H9 (cell line): ENCODE data around the gene RNF114. TPM values are rescaled to one million over a fixed set of nuclear protein-coding genes. Genes with fewer than 3 reads are reported as not detected.

Experiments used
- DNase-seq: peaks from one replicate; pipeline ENCODE4 v3.0.0-alpha.2; 2017
- H2AFZ ChIP-seq: one replicate; pipeline ENCODE4 v1.6.1; 2013; ENCODE audit warnings: mild to moderate bottlenecking, low read length, control low read depth, moderate library complexity
- H2AK5ac ChIP-seq: 2 replicates; pipeline ENCODE4 v1.6.1; 2013; ENCODE audit warnings: low read length, control low read depth, mixed read lengths; ENCODE audit not compliant: insufficient read length
- H2BK120ac ChIP-seq: one replicate; pipeline ENCODE4 v1.6.1; 2013; ENCODE audit warnings: low read depth, mild to moderate bottlenecking, low read length, control low read depth, inconsistent platforms; ENCODE audit not compliant: poor library complexity, severe bottlenecking
- H2BK12ac ChIP-seq: 2 replicates; pipeline ENCODE4 v1.6.1; 2013; ENCODE audit warnings: low read length, control low read depth, mixed read lengths, low read depth; ENCODE audit not compliant: insufficient read length
- H2BK15ac ChIP-seq: 2 replicates; pipeline ENCODE4 v1.6.1; 2013; ENCODE audit warnings: low read depth, low read length, control low read depth
- H2BK20ac ChIP-seq: one replicate; pipeline ENCODE4 v1.6.1; 2013; ENCODE audit warnings: low read depth, mild to moderate bottlenecking, low read length, control low read depth, inconsistent platforms; ENCODE audit not compliant: poor library complexity, severe bottlenecking
- H2BK5ac ChIP-seq: 2 replicates; pipeline ENCODE4 v1.6.1; 2013; ENCODE audit warnings: low read length, control low read depth, mixed read lengths; ENCODE audit not compliant: insufficient read length
- H3K14ac ChIP-seq: 2 replicates; pipeline ENCODE4 v1.6.1; 2013; ENCODE audit warnings: low read length, control low read depth; ENCODE audit not compliant: insufficient read depth
- H3K18ac ChIP-seq: 2 replicates; pipeline ENCODE4 v1.6.1; 2013; ENCODE audit warnings: low read depth, mild to moderate bottlenecking, mixed read lengths, low read length, control low read depth; ENCODE audit not compliant: insufficient read length
- H3K23ac ChIP-seq: 2 replicates; pipeline ENCODE4 v1.6.1; 2013; ENCODE audit warnings: low read length, control low read depth, mixed read lengths, low read depth; ENCODE audit not compliant: insufficient read length
- H3K23me2 ChIP-seq: 2 replicates; pipeline ENCODE4 v1.6.1; 2013; ENCODE audit warnings: low read depth, mild to moderate bottlenecking, mixed read lengths, low read length, control low read depth; ENCODE audit not compliant: insufficient read length, poor library complexity, severe bottlenecking
- H3K27ac ChIP-seq: 2 replicates; pipeline ENCODE4 v1.5.1; 2013; ENCODE audit warnings: low read length, control low read depth, mixed read lengths, low read depth; ENCODE audit not compliant: insufficient read length
- H3K27me3 ChIP-seq: 2 replicates; pipeline ENCODE4 v1.6.1; 2013; ENCODE audit warnings: low read length, control low read depth, inconsistent platforms; ENCODE audit not compliant: insufficient read depth
- H3K4ac ChIP-seq: 2 replicates; pipeline ENCODE4 v1.6.1; 2013; ENCODE audit warnings: low read depth, mild to moderate bottlenecking, control low read depth, inconsistent platforms, low read length, moderate library complexity
- H3K4me1 ChIP-seq: 2 replicates; pipeline ENCODE4 v1.6.1; 2013; ENCODE audit warnings: low read length, control low read depth, inconsistent platforms; ENCODE audit not compliant: insufficient read depth
- H3K4me2 ChIP-seq: 2 replicates; pipeline ENCODE4 v1.6.1; 2013; ENCODE audit warnings: low read length, control low read depth, mixed read lengths; ENCODE audit not compliant: insufficient read length, insufficient read depth
- H3K56ac ChIP-seq: 2 replicates; pipeline ENCODE4 v1.6.1; 2013; ENCODE audit warnings: low read depth, mild to moderate bottlenecking, mixed read lengths, low read length, control low read depth; ENCODE audit not compliant: insufficient read length
- H3K79me1 ChIP-seq: 2 replicates; pipeline ENCODE4 v1.6.1; 2013; ENCODE audit warnings: low read depth, mild to moderate bottlenecking, moderate library complexity, low read length, control low read depth, inconsistent platforms; ENCODE audit not compliant: insufficient read depth, poor library complexity, severe bottlenecking
- H3K79me2 ChIP-seq: 2 replicates; pipeline ENCODE4 v1.6.1; 2013; ENCODE audit warnings: low read length, control low read depth, inconsistent platforms; ENCODE audit not compliant: insufficient read depth
- H3K9ac ChIP-seq: 2 replicates; pipeline ENCODE4 v1.6.1; 2013; ENCODE audit warnings: low read length, control low read depth, mixed read lengths; ENCODE audit not compliant: insufficient read length; ENCODE audit errors: extremely low read depth
- H3K9me3 ChIP-seq: one replicate; pipeline ENCODE4 v1.6.1; 2013; ENCODE audit warnings: low read depth, low read length, inconsistent platforms; ENCODE audit not compliant: control insufficient read depth
- H3T11ph ChIP-seq: one replicate; pipeline ENCODE4 v1.6.1; 2013; ENCODE audit warnings: mild to moderate bottlenecking, low read length, control low read depth, inconsistent platforms
- H4K20me1 ChIP-seq: one replicate; pipeline ENCODE4 v1.6.1; 2013; ENCODE audit not compliant: control insufficient read depth, insufficient read length, insufficient read depth
- H4K5ac ChIP-seq: 2 replicates; pipeline ENCODE4 v1.6.1; 2013; ENCODE audit warnings: low read depth, mild to moderate bottlenecking, mixed read lengths, low read length, control low read depth; ENCODE audit not compliant: insufficient read length
- H4K8ac ChIP-seq: replicated peaks from 2 replicates; pipeline ENCODE4 v1.6.1; 2013; ENCODE audit warnings: low read length, control low read depth, mixed read lengths, low read depth; ENCODE audit not compliant: insufficient read length
- H4K91ac ChIP-seq: 2 replicates; pipeline ENCODE4 v1.6.1; 2013; ENCODE audit warnings: low read depth, mild to moderate bottlenecking, moderate library complexity, mixed read lengths, low read length, control low read depth; ENCODE audit not compliant: insufficient read length
- H3K27ac Mint-ChIP-seq, 3 experiments: 2 replicates in 2 of 3; 3 replicates in 1 of 3; pipeline ENCODE4 v1.8.0; 2020 to 2021; ENCODE audit warnings: mixed read lengths in 3 of 3, mild to moderate bottlenecking in 1 of 3, moderate library complexity in 1 of 3
- H3K27me3 Mint-ChIP-seq: 2 replicates; pipeline ENCODE4 v1.8.0; 2021; ENCODE audit warnings: low read depth, mild to moderate bottlenecking, moderate library complexity, mixed read lengths
- H3K36me3 Mint-ChIP-seq, 3 experiments: 2 replicates in 2 of 3; 3 replicates in 1 of 3; pipeline ENCODE4 v1.8.0; 2020 to 2021; ENCODE audit warnings: low read depth in 3 of 3, mixed read lengths in 3 of 3; ENCODE audit not compliant: insufficient read depth in 1 of 3
- H3K4me1 Mint-ChIP-seq, 2 experiments: 2 replicates each; pipeline ENCODE4 v1.8.0; 2020; ENCODE audit warnings: mixed read lengths in 2 of 2
- H3K4me3 Mint-ChIP-seq, 2 experiments: 2 replicates in 1 of 2; 3 replicates in 1 of 2; pipeline ENCODE4 v1.8.0; 2020 to 2021; ENCODE audit warnings: mild to moderate bottlenecking in 2 of 2, mixed read lengths in 2 of 2, moderate library complexity in 1 of 2
- H3K9me3 Mint-ChIP-seq, 2 experiments: 2 replicates in 1 of 2; 3 replicates in 1 of 2; pipeline ENCODE4 v1.8.0; 2020; ENCODE audit warnings: mild to moderate bottlenecking in 2 of 2, mixed read lengths in 2 of 2, moderate library complexity in 1 of 2
- WGBS: extraction: QIAGEN DNeasy Blood & Tissue Kit; methylation state at CpG from one replicate; pipeline ENCODE4 v1.1.7; 2013; ENCODE audit warnings: missing lambda C conversion rate, low lambda C conversion rate, mixed read lengths; ENCODE audit not compliant: insufficient read length; ENCODE audit errors: extremely low coverage; 5-methylcytosine and 5-hydroxymethylcytosine counted together
- total RNA-seq: library from RNA; stranded (reverse); gene quantifications from 2 replicates; pipeline ENCODE4 v1.2.1, GENCODE V29; 2021
- TF ChIP-seq, protein P1 (sequence below): fragments of 200-600 bp; sonication (generic); conservative IDR thresholded peaks from 3 replicates; pipeline ENCODE4 v1.8.0; 2021; ENCODE audit warnings: antibody characterized with exemption, mild to moderate bottlenecking

RNF114 gene
- total RNA-seq, 1 experiment from 2014 or later, result 75.5 TPM

GRCh38 chr20:49969946-49970345 lies 33.7 kb downstream of the RNF114 start:
- Histone ChIP-seq H3K4ac (no peak overlapping the region), H4K91ac (no peak overlapping the region), H2BK20ac (no peak overlapping the region), H4K20me1 (no peaks in the 10 kb centered on the region), H3K56ac (no peak overlapping the region), H3K27me3 (no peaks in the 10 kb centered on the region), H3K9me3 (no peaks in the 10 kb centered on the region), H3K79me1 (no peaks in the 10 kb centered on the region), H2BK5ac (no peak overlapping the region), H3K27ac (no peak overlapping the region), H3K18ac (no peak overlapping the region), H3T11ph (no peak overlapping the region), H2AK5ac (no peak overlapping the region), H3K4me2 (no peak overlapping the region), H4K8ac (no peak overlapping the region), H2BK12ac (no peak overlapping the region), H3K23ac (no peak overlapping the region), H4K5ac (no peak overlapping the region), H3K14ac (no peak overlapping the region), H3K4me1 (no peaks in the 10 kb centered on the region; the same call in 1 of the 2 replicates), H2BK120ac (no peak overlapping the region), H3K9ac (no peak overlapping the region), H2BK15ac (no peak overlapping the region), H3K79me2 (no peaks in the 10 kb centered on the region), H2AFZ (no peak overlapping the region), H3K23me2 (no peaks in the 10 kb centered on the region)
- Mint-ChIP-seq H3K9me3 (no peaks in the 10 kb centered on the region), H3K36me3 (no peaks in the 10 kb centered on the region), H3K4me1 (peaks cover 6 to 20% of the 10 kb centered on the region in 2 experiments; a peak in 3 of 4 replicates), H3K27ac (peak overlapping the region in 1 of 3 experiments; percentile 60; a peak in 1 of 7 replicates), H3K4me3 (no peak overlapping the region), H3K27me3 (no peaks in the 10 kb centered on the region)
- DNase-seq, result no peak
- WGBS, result no CpG with 5 or more reads among the region's 5 CpGs
- TF ChIP-seq, protein P1, sequence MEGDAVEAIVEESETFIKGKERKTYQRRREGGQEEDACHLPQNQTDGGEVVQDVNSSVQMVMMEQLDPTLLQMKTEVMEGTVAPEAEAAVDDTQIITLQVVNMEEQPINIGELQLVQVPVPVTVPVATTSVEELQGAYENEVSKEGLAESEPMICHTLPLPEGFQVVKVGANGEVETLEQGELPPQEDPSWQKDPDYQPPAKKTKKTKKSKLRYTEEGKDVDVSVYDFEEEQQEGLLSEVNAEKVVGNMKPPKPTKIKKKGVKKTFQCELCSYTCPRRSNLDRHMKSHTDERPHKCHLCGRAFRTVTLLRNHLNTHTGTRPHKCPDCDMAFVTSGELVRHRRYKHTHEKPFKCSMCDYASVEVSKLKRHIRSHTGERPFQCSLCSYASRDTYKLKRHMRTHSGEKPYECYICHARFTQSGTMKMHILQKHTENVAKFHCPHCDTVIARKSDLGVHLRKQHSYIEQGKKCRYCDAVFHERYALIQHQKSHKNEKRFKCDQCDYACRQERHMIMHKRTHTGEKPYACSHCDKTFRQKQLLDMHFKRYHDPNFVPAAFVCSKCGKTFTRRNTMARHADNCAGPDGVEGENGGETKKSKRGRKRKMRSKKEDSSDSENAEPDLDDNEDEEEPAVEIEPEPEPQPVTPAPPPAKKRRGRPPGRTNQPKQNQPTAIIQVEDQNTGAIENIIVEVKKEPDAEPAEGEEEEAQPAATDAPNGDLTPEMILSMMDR, result no peak
